Neutrophil (primary cell): ENCODE data around the gene LENG8.

Experiments
- H3K27ac ChIP-seq: fragments of 200-600 bp; sonication (generic); 2 replicates; pipeline ENCODE4 v1.5.1; 2016; ENCODE audit warnings: mild to moderate bottlenecking, moderate library complexity
- H3K27me3 ChIP-seq: fragments of 200-600 bp; sonication (generic); 2 replicates; pipeline ENCODE4 v1.6.0; 2016; ENCODE audit warnings: mild to moderate bottlenecking
- H3K36me3 ChIP-seq: fragments of 200-600 bp; sonication (generic); 2 replicates; pipeline ENCODE4 v1.5.1; 2017
- H3K4me1 ChIP-seq, 2 experiments: fragments of 200-600 bp in 1 of 2; sonication (generic) in 1 of 2; 1 replicate in 1 of 2; 2 replicates in 1 of 2; pipeline versions ENCODE4 v1.5.1 to v1.6.1; 2013 to 2016; ENCODE audit warnings: low read depth in 1 of 2, low read length in 1 of 2, mild to moderate bottlenecking in 1 of 2, moderate library complexity in 1 of 2; ENCODE audit not compliant: control insufficient read depth in 1 of 2, insufficient read depth in 1 of 2
- H3K4me3 ChIP-seq, 2 experiments: fragments of 200-600 bp in 1 of 2; sonication (generic) in 1 of 2; 1 replicate in 1 of 2; 2 replicates in 1 of 2; pipeline ENCODE4 v1.5.1; 2013 to 2016; ENCODE audit warnings: low read depth in 1 of 2, low read length in 1 of 2, mild to moderate bottlenecking in 1 of 2, moderate library complexity in 1 of 2
- H3K9me3 ChIP-seq: fragments of 200-600 bp; sonication (generic); 2 replicates; pipeline ENCODE4 v1.5.1; 2016
- TF ChIP-seq, protein P1 (sequence below): fragments of 200-600 bp; sonication (generic); IDR thresholded peaks from 2 replicates; pipeline ENCODE4 v1.5.1; 2016; ENCODE audit warnings: antibody characterized with exemption

LENG8 gene

DNA sequence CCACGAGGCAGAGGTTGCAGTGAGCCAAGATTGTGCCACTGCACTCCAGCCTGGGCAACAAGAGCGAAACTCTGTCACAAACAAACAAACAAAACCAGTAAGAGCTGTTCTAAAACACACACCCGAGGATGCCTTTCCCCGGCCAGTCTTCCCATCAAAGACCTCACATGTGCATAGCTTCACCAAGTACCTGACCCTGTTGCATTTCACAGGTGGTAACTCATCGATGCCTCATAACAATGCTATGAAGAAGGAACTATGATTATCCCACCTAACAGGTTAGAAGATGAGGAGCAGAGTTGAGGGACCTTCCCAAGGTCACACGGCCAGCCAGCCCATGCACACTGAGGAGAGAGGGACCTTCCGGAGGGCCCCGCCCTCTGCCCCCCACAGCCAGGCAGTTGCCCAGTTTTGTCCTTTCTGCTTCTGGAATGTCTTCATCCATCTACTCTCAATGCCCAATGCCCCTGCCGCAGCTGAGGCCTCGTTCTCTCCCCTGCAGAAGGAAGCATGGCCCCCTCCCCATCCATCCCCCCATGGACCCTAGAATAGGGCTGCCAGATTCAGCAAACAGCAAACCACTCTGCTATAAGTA is 16.8 kb upstream of the LENG8 start:
- Histone ChIP-seq H3K36me3 (peaks cover 8% of the 10 kb centered on the region), H3K27me3 (peaks cover 66% of the 10 kb centered on the region), H3K4me3 (no peak overlapping the region), H3K27ac (no peak overlapping the region), H3K9me3 (no peaks in the 10 kb centered on the region), H3K4me1 (peaks cover 4 to 6% of the 10 kb centered on the region in 2 experiments)
- TF ChIP-seq, protein P1, sequence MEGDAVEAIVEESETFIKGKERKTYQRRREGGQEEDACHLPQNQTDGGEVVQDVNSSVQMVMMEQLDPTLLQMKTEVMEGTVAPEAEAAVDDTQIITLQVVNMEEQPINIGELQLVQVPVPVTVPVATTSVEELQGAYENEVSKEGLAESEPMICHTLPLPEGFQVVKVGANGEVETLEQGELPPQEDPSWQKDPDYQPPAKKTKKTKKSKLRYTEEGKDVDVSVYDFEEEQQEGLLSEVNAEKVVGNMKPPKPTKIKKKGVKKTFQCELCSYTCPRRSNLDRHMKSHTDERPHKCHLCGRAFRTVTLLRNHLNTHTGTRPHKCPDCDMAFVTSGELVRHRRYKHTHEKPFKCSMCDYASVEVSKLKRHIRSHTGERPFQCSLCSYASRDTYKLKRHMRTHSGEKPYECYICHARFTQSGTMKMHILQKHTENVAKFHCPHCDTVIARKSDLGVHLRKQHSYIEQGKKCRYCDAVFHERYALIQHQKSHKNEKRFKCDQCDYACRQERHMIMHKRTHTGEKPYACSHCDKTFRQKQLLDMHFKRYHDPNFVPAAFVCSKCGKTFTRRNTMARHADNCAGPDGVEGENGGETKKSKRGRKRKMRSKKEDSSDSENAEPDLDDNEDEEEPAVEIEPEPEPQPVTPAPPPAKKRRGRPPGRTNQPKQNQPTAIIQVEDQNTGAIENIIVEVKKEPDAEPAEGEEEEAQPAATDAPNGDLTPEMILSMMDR = no peak

DNA sequence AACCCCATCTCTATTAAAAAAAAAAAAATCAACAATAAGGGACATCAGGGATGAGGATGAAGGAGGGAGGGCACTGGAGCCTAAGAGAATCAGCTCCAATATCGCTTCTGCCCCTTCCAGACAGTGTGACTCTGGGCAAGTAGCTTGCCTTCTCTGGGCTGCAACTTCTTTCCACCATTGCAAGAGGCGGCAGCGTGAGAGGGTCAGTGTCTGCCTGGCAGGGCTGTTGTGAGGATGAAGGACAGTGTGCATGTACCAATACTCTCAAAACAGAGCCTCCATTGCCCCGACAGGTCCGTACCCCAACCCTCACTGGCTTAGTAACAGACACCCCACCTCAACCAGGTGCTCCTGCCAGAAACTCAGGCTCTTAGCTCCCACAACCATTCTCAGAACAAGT is 15.3 kb upstream of the LENG8 start:
- H3K27me3 ChIP-seq = peaks cover 58% of the 10 kb centered on the region
- no peak overlapping the region for H3K27ac ChIP-seq
- peaks cover 10% of the 10 kb centered on the region for H3K36me3 ChIP-seq
- TF ChIP-seq, protein P1 = no peak
- peaks cover 4 to 6% of the 10 kb centered on the region in 2 experiments for H3K4me1 ChIP-seq
- H3K4me3 ChIP-seq = no peak overlapping the region
- H3K9me3 ChIP-seq = no peaks in the 10 kb centered on the region

DNA sequence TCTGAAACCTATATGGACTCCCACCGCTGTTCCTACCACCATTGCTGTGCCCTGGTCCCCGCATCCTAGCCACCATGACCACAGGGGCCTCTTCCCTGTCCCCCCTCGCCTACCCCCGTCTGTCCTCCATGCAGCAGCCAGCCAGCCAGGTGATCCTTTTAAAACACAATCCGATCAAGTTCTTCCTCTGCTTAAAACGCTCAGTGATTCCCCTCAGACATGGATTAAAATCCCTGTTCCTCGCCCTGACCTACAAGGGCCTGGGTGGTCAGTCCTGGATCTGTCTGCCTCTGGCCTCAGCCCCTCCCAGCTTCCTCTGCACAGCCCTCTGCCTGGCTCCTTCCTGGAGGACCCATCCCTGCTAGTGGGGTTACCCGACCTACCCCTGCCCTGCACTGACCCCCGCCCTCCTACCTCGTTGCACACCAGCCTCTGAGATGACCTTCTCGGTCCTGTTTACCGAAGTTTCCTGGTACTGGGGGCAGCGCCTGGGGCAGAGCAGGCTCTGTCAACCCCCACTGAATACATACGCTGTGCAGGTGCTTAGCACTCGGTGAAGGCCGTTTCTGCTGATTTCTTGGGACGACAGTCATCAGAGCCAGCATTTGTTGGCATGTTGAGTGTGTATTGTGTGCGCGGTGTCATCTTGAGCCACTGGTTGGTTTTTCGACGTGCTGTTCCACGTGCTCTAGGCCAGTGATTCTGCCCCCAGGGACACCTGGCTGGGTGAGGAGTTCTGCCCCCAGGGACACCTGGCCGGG is 14.7 kb upstream of the LENG8 start:
- H3K27me3 ChIP-seq = peaks cover 52% of the 10 kb centered on the region
- peaks cover 16% of the 10 kb centered on the region for H3K36me3 ChIP-seq
- no peak overlapping the region for H3K4me3 ChIP-seq
- H3K27ac ChIP-seq = no peak overlapping the region
- TF ChIP-seq, protein P1 = no peak
- peaks cover 4 to 6% of the 10 kb centered on the region in 2 experiments for H3K4me1 ChIP-seq
- no peaks in the 10 kb centered on the region for H3K9me3 ChIP-seq

DNA sequence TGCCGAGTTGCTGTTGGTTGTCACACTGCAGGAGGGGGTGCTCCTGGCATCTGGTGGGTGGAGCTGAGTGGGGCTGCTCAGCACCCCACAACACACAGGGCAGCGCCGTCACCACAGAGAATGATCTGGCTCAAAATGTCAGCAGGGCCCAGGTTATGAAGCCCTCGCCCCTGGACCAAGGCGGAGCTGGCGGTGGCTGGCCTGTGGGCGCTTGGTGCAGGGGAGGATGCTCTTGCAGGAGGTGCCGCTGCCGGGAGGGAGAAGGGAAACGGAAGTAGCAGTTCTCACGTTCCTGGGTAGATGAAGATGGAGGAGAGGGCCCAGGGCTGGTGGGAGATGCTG is 14.2 kb upstream of the LENG8 start:
- H3K4me3 ChIP-seq = no peak overlapping the region
- TF ChIP-seq, protein P1 = no peak
- peaks cover 47% of the 10 kb centered on the region for H3K27me3 ChIP-seq
- peaks cover 16% of the 10 kb centered on the region for H3K36me3 ChIP-seq
- peaks cover 4 to 6% of the 10 kb centered on the region in 2 experiments for H3K4me1 ChIP-seq
- H3K27ac ChIP-seq = no peak overlapping the region
- no peaks in the 10 kb centered on the region for H3K9me3 ChIP-seq

DNA sequence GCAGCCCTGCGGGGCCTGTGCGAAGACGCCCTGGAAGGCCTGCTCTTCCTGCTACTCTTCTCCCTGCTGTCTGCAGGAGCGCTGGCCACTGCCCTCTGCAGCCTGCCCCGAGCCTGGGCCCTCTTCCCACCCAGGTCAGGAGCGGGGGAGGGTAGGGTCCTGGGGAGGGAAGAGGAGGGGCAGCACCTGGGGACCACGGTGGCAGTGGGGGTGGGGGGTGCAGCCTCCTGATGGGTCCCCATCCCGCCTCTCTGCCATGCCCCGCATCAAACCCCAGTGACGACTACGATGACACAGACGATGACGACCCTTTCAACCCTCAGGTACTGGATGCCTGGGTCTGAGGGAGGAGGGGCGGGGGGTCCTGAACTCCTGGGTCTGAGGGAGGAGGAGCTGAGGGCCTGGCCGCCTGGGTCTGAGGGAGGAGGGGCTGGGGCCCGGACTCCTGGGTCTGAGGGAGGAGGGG is 13.4 kb upstream of the LENG8 start:
- peaks cover 21% of the 10 kb centered on the region for H3K36me3 ChIP-seq
- TF ChIP-seq, protein P1 = no peak
- no peak overlapping the region for H3K4me3 ChIP-seq
- peaks cover 39% of the 10 kb centered on the region for H3K27me3 ChIP-seq
- no peaks in the 10 kb centered on the region for H3K9me3 ChIP-seq
- H3K27ac ChIP-seq = no peak overlapping the region
- H3K4me1 ChIP-seq = peaks cover 3 to 4% of the 10 kb centered on the region in 2 experiments
